D721Med (cell line): ENCODE results near the gene MPEG1.

ENCODE experiments used
- DNase-seq: peaks from one replicate; pipeline ENCODE4 v3.0.0; 2011; ENCODE audit warnings: low spot score; ENCODE audit not compliant: insufficient read length
- FAIRE-seq: peaks from 2 replicates; lab custom pipeline; 2011; peaks lifted over from hg19 to GRCh38; lab: Jason Lieb, UNC
- TF ChIP-seq, protein P1 (sequence below): IDR thresholded peaks from 2 replicates; pipeline ENCODE4 v1.5.1; 2012; ENCODE audit warnings: mild to moderate bottlenecking, control low read depth; ENCODE audit not compliant: insufficient read depth; ENCODE audit errors: missing control alignments

MPEG1 gene

GRCh38 chr11:59218893-59219292 lies 6.2 kb upstream of the MPEG1 start:
- TF ChIP-seq, protein P1, sequence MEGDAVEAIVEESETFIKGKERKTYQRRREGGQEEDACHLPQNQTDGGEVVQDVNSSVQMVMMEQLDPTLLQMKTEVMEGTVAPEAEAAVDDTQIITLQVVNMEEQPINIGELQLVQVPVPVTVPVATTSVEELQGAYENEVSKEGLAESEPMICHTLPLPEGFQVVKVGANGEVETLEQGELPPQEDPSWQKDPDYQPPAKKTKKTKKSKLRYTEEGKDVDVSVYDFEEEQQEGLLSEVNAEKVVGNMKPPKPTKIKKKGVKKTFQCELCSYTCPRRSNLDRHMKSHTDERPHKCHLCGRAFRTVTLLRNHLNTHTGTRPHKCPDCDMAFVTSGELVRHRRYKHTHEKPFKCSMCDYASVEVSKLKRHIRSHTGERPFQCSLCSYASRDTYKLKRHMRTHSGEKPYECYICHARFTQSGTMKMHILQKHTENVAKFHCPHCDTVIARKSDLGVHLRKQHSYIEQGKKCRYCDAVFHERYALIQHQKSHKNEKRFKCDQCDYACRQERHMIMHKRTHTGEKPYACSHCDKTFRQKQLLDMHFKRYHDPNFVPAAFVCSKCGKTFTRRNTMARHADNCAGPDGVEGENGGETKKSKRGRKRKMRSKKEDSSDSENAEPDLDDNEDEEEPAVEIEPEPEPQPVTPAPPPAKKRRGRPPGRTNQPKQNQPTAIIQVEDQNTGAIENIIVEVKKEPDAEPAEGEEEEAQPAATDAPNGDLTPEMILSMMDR = no peak
- DNase-seq = no peak
- no peak for FAIRE-seq

DNA sequence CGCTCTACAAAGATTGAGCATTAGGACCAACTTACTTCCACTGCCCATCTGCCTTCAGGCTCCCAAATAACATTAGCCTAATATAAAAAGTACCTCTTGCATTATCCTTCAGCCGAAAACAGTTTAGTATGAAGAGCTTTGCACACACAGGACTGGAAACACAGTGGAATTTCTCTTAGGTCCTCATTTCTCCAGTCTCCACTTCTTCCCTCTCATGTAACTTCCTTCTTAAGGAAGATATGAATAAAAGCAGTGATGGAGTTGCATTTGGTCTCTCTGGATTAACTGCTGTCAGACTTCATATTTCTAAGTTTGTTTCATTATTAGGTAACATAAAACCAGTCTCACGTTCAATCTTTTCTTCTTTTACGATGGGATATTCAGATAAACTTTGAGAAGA lies 5.6 kb upstream of the MPEG1 start:
- no peak for DNase-seq
- no peak for FAIRE-seq
- TF ChIP-seq, protein P1 = no peak

DNA sequence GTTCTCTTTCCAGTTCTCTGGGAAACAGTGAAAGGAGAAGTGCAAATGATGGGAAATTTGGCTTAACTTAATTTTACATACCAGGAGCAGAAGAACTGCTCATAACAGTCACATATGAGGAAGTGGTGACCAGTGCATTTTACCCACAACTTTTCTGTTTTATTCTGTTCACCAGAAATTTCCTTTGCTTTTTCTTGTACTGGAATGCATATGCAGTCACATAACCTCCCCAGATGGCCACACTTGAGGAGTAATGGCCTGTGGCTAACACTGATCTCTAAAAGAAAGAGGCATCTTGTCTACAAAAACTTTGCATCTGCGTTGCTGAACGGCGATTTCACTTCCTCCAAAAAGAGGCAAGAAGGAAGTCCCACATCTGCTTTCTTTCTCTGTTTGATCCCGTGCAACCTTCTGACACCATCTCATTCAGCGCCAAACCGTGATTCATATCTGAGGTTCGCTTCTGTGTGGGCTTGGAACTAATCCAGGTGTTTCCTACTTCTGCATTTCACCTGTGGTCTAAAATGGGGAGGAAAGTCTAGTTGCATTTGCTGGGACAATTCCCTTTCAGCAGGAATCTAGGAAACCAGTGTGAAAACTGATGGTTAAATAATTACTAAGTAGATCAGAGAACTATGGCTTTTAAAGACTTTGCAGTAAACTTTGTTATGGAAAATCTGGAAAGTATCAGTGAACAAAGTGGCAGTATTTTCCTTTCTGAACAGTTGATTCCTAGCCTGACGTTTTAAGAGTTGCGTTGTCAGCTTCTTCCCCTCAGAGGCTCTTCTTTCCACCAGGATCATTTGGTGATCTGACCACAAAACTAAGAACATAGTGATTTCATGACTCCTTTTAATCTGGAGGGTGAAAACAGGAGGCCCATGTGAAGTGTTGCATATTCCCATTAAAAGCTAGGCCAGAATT lies 4.2 kb upstream of the MPEG1 start:
- DNase-seq = no peak
- TF ChIP-seq, protein P1 = no peak
- FAIRE-seq = no peak

DNA sequence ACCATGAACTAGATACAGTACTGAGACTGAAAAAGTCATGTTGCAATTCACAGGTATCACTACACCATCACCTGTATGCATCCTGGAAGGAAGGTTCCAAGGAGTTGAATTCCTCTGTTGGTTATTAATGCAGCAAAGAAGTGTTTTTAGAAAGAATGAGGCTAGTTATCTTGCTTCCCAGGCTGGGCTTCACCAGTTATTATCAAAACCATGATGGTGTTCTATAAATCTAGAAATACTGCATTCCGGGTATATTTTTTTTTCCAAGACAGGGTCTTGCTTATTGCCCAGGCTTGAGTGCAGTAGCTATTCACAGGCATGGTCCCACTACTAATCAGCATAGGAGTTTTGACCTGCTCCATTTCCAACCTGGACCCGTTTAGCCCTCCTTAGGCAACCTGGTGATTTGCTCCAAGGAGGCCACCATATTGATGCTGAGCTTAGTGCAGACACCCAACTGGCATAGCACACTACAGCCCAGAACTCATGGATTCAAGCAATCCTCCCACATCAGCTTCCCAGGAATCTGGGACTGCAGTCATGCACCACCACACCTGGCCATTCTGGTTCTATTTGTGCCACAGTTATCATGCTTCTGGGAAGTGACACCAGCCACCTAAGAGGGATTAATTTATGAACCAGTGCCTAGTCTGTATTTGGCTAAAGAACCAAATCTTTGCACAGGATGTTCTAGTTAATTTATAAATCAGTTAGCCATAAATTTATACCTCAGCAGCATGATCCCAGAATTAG lies 1.6 kb upstream of the MPEG1 start:
- TF ChIP-seq, protein P1 = no peak
- FAIRE-seq (no peak), DNase-seq (no peak)

GRCh38 chr11:59212222-59212621 lies 505 bp downstream of the MPEG1 start:
- FAIRE-seq = no peak
- TF ChIP-seq, protein P1 = no peak
- no peak for DNase-seq

- DNase-seq (no peak), FAIRE-seq (no peak)
- TF ChIP-seq, protein P1 = no peak
These were observed 3.8 kb downstream of the MPEG1 start for GRCh38 chr11:59208956-59209355.
